COLO829 (cell line): ENCODE measurements around the gene CTH.
A peak's percentile ranks its signal among the peaks of the same experiment; 100 is the strongest.
"Not testable (repeated sequence)": the region's sequence is repeated elsewhere in the genome, so short reads cannot be mapped to it uniquely, and the experiment has no call there.

Experiments used
- DNase-seq: peaks from one replicate; pipeline ENCODE4 v3.0.0; 2012; ENCODE audit warnings: low spot score

Gene CTH

DNA sequence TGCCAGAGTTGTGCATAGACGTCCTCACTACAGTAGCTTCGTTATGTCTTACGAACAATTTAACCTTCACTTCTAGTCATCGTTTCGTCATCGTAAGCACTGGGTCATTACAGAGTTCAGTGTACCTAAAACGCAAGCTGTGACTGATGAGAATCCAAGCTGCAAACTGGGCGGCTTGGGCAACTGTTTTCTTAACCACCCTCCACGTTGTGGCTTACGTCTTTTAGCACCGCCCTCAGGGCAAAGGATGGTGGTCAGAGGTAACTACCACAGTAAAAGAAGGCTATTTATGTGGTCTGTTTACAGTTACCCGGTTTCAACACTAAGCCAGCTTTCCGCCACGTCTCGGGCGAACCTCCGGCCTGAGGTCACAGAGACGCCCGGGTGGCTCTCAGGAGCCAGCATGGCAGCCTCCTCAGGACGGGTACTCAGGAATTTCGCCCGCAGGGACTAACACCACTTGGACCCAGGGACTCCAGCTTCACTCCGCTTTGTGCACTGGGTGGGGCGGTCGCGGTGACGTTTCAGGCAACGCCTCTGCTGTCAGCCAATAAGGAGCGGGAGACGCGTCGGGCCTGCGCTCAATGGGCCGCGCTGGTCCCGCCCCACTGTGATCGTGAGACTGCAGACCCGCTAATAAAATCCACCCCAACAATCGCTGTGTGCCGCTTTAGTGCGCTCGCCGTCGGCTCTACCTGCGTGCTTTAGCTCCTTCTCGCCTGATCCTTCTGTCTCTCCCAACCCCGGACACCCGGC is at the start of gene CTH:
Gene CTH, plus strand, starts transcription at position 665 of the 756 bp plus-strand sequence. CDS start 148 bp downstream, outside the sequence.
- peak; percentile 85 for DNase-seq

DNA sequence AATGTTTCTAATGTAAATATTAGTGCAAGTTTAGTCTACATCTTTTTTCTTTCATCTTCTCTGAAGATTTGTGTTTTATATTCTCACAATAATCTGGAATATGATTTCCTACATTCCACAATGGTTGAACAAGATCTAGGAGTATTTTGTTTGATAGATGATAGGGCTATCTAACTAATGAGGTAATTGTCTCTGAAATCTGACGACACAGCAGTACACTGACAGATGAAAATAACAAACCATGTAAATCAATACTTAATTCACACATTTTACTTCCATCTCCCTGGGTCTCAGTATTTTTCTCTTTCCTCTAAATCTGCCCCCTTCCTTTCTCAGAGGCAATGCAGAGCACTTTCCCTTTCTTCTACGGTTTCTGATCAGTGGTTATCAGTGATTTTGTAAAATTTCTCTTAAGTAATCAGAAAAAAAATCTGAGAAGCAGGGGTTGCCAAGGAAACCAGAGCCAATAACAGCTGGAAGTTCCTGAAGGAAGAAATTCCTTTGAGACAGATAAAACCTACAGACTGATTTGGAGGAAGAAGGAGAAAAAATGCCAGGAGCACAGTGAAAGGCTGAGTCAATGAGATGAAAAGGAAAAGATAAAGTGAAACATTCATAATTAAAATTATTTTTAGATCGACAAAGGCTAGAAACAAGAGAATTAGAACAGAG is 49.2 kb upstream of the CTH start:
- no peak for DNase-seq

DNA sequence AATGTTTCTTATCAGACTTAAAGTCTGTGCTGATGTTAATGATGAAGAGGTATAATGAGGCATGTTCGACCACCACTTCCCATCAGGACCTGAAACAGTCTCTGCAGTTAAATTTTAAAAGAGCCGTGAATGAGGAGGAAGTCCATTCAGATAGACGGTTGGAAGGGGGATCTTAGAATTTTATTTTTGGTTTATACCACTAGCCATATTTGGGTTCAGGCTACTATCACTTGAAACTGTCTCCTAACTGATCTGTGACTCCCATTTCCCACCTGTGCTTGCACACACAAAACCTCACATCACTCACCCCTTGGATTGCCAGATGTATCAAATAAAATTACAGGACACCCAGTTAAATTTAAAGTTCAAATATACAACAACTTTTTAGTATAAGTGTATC is 46.6 kb upstream of the CTH start:
- no peak for DNase-seq

DNA sequence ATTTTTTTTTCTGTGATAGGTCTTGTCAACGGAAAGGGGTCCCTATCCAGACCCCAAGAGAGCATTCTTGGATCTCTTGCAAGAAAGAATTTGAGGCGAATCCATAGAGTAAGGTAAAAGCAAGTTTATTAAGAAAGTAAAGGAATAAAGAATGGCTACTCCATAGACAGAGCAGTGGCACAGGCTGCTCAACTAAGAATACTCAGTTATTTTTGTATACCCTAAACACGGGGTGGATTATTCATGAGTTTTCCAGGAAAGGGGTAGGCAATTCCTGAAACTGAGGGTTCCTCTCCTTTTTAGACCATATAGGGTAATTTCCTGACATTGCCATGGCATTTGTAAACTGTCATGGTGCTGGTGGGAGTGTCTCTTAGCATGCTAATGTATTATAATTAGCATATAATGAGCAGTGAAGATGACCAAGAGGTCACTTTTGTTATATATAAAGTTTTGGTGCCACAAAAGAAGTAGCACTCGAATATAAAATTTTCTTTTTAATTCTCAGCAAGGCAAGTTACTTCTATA is 44.6 kb upstream of the CTH start:
- not testable (repeated sequence) for DNase-seq

DNA sequence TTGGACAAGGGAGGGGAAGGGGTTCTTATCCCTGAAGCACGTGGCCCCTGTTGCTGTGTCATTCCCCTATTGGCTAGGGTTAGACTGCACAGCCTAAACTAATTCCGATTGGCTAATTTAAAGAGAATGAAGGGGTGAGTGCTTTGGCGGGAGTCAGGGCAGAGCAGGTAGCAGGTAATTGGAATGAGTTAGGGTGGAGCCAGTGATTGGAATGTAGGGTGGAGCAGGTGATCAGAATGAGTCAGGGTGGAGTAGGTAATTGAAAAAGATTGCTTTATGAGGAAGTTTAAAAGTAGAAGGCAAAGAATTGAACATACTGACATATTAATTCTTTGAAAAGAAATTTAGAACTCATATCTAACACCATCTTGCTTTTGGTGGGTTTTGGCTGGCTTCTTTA is 44.1 kb upstream of the CTH start:
- DNase-seq = not testable (repeated sequence)

DNA sequence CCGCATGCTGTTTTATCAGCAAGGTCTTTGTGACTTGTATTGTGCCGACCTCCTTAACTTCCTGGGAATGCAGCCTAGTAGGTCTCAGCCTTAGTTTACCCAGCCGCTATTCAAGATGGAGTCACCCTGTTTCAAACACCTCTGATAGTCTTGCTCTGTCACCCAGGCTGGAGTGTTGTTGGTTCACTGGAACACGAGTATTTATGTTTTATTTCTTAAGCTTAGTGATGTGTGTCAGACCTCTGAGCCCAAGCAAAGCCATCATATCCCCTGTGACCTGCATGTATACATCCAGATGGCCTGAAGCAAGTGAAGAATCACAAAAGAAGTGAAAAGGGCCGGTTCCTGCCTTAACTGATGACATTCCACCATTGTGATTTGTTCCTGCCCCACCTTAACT is 43.7 kb upstream of the CTH start:
- not testable (repeated sequence) for DNase-seq

DNA sequence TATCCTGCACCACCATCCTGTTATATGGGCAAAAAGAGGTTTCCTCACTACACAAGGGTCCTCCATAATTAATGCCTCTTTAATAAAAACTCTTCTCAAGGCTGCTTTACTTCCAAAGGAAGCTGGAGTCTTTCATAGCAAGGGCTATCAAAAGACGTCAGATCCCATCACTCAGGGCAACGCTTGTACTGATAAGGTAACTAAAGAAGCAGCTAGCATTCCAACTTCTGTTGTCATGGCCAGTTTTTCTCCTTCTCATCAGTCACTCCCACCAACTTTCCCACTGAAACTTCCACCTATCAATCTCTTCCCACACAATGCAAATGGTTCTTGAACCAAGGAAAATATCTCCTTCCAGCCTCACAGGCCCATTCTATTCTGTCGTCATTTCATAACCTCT is 39.5 kb upstream of the CTH start:
- DNase-seq = not testable (repeated sequence)

DNA sequence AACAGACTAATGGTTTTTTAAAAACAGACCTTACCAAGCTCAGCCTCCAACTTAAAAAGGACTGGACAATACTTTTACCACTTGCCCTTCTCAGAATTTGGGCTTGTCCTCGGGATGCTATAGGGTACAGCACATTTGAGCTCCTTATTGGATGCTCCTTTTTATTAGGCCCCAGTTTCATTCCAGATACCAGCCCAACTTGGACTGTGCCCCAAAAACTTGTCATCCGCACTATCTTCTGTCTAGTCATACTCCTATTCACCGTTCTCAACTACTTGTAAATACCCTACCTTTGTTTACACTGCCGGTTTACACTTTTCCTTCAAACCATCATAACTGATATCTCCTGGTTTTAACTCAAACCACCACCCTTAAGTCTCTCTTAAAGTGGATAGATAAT is 38.6 kb upstream of the CTH start:
- no peak for DNase-seq

DNA sequence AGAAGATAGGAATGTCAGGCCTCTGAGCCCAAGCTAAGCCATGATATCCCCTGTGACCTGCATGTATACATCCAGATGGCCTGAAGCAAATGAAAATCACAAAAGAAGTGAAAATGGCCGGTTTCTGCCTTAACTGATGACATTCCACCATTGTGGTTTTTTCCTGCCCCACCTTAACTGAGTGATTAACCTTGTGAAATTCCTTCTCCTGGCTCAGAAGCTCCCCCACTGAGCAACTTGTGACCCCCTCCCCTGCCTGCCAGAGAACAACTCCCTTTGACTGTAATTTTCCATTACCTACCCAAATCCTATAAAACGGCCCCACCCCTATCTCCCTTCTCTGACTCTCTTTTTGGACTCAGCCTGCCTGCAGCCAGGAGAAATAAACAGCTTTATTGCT is 37.5 kb upstream of the CTH start:
- DNase-seq = not testable (repeated sequence)

DNA sequence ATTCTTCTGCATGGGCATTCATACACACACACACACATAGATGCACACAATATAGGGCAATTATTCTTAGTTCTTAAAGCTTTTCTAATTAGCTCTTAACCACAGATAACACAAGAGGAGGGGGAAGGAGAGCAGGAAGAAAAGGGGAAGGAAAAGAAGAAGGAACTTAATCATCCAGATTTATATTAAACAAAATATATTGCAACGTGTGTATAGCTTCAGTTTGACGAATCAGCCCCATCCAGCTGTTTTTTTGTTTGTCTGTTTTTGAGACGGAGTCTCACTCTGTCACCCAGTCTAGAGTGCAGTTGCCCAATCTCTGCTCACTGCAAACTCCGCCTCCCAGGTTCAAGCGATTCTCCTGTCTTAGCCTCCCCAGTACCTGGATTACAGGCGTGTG is 34.9 kb upstream of the CTH start:
- DNase-seq = no peak

DNA sequence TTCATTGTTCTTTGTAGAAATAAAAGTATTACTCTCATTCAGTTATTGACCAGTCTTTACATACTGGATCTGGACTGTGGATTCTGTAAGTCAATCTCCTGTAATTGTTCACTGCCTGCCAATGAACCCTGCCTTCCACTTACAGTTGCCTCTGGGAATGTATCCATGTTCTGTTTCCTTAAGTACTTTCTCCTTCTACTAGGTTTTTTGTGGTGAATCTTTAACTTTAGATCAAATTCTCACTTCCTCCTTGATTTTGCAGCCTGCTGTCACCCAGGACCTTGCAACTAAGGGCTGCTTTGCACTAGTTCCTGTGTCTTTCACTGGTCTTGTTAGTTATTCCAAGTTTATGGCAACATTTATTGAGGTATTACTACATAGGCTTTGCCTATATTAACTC is 28.4 kb upstream of the CTH start:
- no peak for DNase-seq

DNA sequence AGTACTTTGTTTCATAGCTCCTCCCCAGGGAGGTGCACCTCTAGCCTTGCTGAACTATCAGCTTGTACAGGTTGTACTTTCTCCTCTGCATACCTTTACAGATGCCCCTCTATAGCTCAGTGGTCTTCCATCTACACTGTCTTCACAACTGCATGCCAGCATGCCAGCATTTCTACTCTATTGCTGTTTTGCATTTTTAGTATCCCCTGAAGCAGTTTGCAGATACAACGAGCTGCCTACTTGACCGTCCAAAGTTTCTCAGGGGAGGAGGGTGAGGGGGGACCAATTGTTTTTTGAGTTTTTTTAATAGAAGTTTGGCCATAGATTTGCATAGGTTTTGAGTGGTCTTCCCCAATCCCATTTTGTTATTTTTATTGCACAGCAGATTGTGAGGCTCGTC is 27.6 kb upstream of the CTH start:
- DNase-seq = no peak

DNA sequence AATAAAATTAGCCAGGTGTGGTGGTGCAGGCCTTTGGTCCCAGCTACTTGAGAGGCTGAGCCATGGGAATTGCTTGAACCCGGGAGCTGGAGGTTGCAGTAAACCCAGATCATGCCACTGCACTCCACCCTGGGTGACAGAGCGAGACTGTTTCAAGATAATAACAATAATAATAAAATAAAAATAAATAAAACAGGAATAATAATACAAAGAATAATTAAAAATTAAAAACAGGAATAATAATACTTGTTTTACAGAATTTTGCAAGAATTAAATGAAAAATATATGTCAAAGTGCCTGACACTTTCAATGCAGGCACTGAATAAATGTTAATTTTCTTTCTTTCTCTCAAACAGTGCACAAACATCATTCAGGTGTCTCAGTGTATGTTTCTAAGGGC is 26.5 kb upstream of the CTH start:
- DNase-seq = no peak

DNA sequence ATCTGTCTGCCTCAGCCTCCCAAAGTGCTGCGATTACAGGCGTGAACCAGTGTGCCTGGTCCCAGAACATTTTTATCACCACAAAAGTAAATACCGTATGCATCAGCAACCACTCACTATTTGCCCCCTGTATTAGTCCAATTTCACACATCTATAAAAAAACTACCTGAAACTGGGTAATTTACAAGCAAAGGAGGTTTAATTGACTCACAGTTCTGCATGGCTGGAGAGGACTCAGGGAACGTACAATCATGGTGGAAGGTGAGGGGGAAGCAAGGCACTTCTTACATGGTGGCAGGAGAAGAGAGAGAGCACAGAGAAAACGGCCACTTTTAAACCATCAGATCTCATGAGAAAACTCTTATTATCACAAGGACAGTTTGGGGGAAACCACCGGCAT is 25.6 kb upstream of the CTH start:
- no peak for DNase-seq

DNA sequence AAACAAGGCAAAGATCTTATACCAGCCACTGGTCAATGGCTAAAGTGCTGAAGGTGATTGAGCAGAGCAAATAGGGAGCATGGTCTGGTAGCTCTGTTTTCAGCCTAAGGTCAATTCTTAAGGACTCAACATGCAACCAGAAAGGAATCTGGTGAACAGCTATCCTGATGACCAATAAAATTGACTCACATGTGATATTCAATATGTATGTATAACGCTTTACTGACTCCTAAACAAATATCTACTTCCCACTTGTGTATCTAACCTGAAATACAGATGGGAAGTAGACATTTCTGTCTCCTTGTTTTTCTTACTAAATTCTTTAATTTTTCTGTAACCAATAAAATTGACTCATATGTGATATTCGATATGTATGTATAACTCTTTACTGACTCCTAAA is 24.9 kb upstream of the CTH start:
- DNase-seq = no peak

DNA sequence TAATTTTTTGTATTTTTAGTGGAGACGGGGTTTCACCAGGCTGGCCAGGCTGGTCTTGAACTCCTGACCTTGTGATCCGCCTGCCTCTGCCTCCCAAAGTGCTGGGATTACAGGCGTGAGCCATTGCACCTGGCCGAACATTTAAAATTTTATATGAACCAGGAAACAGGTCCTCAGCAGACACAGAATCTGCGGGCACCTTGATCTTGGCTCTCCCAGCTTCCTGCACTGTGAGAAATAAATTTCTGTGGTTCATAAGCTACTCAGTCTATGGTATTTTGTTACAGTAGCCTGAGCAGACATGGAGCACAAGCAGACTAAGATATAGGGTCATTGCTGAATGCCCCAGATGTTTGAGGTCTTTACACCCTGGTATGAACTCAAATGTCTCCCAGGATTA is 23.6 kb upstream of the CTH start:
- DNase-seq = no peak

DNA sequence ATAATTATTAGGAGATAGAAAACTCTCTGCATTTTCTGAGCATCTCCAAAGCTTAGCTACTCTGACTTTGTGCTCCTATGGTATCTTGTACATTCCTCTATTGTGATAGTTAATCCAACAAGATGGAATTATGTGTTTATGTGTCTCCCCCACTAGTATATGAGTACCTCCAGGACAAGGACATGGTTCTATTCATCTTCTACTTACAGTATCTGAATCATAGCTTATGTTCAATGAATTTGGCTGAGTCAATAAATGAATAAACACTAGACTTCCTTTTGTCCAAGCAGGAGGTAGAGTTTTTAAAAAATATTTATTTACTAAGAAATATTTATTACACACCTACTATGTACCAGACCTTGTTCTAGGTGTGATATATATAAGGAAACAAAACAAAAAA is 18.4 kb upstream of the CTH start:
- no peak for DNase-seq

DNA sequence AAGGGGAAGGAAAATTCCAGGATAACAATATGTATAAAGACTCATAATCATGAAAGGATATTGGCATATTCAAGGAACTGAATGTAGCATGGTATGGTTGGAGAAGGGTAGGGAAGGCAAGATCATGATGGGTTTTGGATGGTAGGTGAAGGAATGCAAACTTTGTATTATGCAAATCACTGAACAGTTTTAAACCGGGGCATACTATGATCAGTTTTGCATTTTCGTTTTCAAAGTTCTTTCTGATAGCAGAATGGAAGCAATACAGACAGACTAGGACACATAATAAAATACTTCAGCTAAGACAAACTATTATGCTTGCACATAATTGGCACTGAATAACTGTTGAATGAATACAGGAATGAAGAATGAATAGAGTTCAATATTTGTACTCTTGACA is 14.5 kb upstream of the CTH start:
- no peak for DNase-seq

DNA sequence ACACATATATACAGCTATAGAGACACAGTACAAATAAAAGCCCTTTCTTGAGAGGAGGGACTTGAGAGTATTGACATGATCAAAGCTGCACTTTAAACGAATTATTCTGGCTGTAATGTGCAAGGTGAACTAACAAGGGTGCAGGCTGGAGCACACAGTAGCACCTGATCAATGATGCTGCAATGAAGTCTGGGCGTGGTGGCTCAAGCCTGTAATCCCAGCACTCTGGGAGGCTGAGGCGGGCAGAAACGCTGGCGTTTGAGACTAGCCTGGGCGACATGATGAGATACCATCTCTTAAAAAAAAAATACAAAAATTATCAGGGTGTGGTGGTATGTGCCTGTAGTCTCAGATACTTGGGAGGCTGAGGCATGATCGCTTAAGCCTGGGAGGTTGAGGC is 14.1 kb upstream of the CTH start:
- DNase-seq = no peak

DNA sequence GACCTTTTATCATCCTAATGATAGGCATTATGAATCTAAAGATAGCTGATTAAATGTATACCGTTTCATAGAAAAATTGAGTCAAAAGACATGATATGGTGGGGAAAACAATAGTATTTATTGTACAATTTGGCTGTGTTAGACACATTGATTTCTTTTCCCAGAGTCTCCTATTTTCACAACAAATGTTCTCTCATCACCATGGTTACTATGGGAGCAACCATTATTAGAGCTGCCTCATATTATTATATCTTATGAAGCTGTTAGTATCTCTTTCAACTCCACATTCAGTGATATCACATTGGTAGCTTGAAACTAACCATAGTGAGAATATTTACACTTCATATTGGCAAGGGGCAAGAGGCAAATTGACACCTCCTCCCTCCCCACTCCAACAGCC is 10.7 kb upstream of the CTH start:
- DNase-seq = no peak

DNA sequence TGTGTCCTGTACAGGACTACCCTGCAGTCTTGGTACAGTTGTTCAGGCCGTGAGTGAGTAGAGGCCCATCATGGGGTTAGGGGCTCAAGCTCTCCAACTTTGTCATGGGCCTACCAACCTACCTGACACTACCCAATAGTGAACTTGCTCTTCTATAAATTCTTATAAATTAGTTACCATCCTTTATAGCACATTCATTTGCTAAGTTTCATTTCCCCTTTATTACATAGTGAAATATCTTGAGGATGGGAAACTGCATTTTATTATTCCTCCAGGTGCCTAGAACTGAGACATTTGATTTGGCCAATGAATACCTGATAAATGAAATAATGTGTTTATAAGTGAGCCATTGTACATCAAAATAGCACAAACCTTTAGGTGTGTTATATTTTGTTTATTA is 9.1 kb upstream of the CTH start:
- DNase-seq = no peak

DNA sequence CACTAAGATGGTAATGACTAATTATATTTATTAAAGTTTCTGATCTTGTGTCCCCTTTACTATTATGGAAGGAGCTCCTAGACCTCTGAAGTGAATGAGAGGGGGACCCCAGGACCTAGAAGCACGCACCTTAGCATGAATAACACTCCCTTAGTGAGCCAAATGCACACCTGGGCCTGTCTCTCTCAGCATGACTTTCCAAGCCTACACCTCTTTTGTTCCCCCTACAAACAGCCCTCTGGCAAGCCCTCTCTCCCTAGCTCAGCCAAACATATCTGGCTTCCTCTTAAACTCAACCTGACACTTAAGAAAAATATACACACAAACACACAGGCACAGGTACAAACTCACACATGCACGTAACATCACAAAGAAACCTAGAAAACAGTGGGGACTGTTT is 7.3 kb upstream of the CTH start:
- DNase-seq = no peak

DNA sequence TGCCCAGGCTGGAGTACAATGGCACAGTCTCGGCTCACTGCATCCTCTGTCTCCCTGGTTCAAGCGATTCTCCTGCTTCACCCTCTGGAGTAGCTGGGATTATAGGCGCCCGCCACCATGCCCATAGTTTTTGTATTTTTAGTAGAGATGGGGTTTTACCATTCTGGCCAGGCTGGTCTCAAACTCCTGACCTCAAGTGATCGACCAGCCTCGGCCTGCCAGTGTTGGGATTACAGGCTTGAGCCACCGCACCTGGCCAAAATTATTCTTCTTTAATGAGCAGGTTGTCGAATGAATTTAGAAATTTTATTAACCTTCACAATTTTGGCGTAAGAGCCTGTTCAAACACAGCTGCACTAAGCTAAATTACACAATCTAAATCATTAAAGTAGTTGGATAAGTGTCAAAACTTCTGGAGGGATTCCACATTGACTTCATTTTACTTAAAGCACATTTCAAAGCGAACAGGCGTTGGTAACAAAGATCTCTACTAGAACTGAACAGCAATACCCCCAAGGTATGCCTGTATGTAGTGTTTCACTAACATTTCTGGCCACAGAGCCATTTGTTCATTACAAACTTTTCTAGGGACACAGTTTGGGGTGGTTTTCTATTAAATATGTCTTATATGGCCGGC is 5.2 kb upstream of the CTH start:
- DNase-seq = no peak
